WTC11 (cell line): Measurements from ENCODE around the gene DLGAP3. TPM values are rescaled to one million over a fixed set of nuclear protein-coding genes. Genes with fewer than 3 reads are reported as not detected.

Source experiments
- ATAC-seq: fragments of 200-7000 bp; cut with Tn5 transposase; 2 replicates; pipeline ENCODE4 v1.10.0; 2021; ENCODE audit warnings: mild to moderate bottlenecking, moderate library complexity
- CTCF ChIA-PET: fragments of 300-600 bp; sonication (Branson Sonifier 250); formaldehyde crosslinking; loops from one replicate; lab custom pipeline; 2021; ENCODE audit warnings: antibody characterized with exemption; lab: Charles Lee
- POLR2A ChIA-PET: fragments of 350-600 bp; sonication (Branson Sonifier 250); formaldehyde crosslinking; loops from one replicate; lab custom pipeline; 2021; ENCODE audit warnings: antibody characterized with exemption; lab: Charles Lee
- DNase-seq: peaks from one replicate; pipeline ENCODE4 v3.0.0; 2021; ENCODE audit warnings: low spot score
- H3K27ac Mint-ChIP-seq: 2 replicates; pipeline ENCODE4 v1.8.0; 2021; ENCODE audit warnings: mixed read lengths
- H3K27me3 Mint-ChIP-seq: 2 replicates; pipeline ENCODE4 v1.8.0; 2021; ENCODE audit warnings: low read depth, mild to moderate bottlenecking, moderate library complexity, mixed read lengths
- H3K36me3 Mint-ChIP-seq: 2 replicates; pipeline ENCODE4 v1.8.0; 2021; ENCODE audit warnings: mixed read lengths
- H3K4me1 Mint-ChIP-seq: 2 replicates; pipeline ENCODE4 v1.8.0; 2022; ENCODE audit warnings: mixed read lengths
- H3K4me3 Mint-ChIP-seq: 2 replicates; pipeline ENCODE4 v1.8.0; 2021; ENCODE audit warnings: mild to moderate bottlenecking, moderate library complexity, mixed read lengths
- H3K9me3 Mint-ChIP-seq: 2 replicates; pipeline ENCODE4 v1.8.0; 2021; ENCODE audit warnings: mixed read lengths
- ATF1 ChIP-seq: sonication (generic); formaldehyde crosslinking; IDR thresholded peaks from 2 replicates; pipeline ENCODE4 v1.8.1; 2023; ENCODE audit warnings: mild to moderate bottlenecking, moderate library complexity, missing genetic modification reagents
- CREM ChIP-seq: sonication (generic); formaldehyde crosslinking; IDR thresholded peaks from 2 replicates; pipeline ENCODE4 v1.8.1; 2022; ENCODE audit warnings: mild to moderate bottlenecking, missing genetic modification reagents, moderate library complexity
- ESRRA ChIP-seq: sonication (generic); formaldehyde crosslinking; IDR thresholded peaks from 2 replicates; pipeline ENCODE4 v1.8.1; 2022; ENCODE audit warnings: mild to moderate bottlenecking, missing genetic modification reagents, borderline replicate concordance
- FOXJ3 ChIP-seq: sonication (generic); formaldehyde crosslinking; IDR thresholded peaks from 2 replicates; pipeline ENCODE4 v1.9.0; 2021; ENCODE audit warnings: missing genetic modification reagents, mild to moderate bottlenecking, borderline replicate concordance
- HMGA2 ChIP-seq: fragments of 250-450 bp; sonication (Bioruptor Pico); IDR thresholded peaks from 2 replicates; pipeline ENCODE4 v1.4.0; 2021; ENCODE audit warnings: mild to moderate bottlenecking, moderate library complexity
- JUN ChIP-seq: sonication (generic); formaldehyde crosslinking; IDR thresholded peaks from 2 replicates; pipeline ENCODE4 v1.8.0; 2023; ENCODE audit warnings: mild to moderate bottlenecking, missing genetic modification reagents
- MXD4 ChIP-seq: fragments of 250-450 bp; sonication (Bioruptor Pico); IDR thresholded peaks from 2 replicates; pipeline ENCODE4 v1.8.0; 2021; ENCODE audit warnings: mild to moderate bottlenecking, moderate library complexity, borderline replicate concordance
- NFYB ChIP-seq: sonication (generic); formaldehyde crosslinking; conservative IDR thresholded peaks from 2 replicates; pipeline ENCODE4 v1.8.0; 2022; ENCODE audit warnings: low read depth, missing genetic modification reagents
- RORB ChIP-seq: fragments of 250-450 bp; sonication (Bioruptor Pico); IDR thresholded peaks from 2 replicates; pipeline ENCODE4 v1.9.0; 2021; ENCODE audit warnings: mild to moderate bottlenecking
- TEAD1 ChIP-seq: sonication (generic); formaldehyde crosslinking; IDR thresholded peaks from 2 replicates; pipeline ENCODE4 v1.8.0; 2022; ENCODE audit warnings: mild to moderate bottlenecking, missing genetic modification reagents
- ZBTB21 ChIP-seq: sonication (generic); formaldehyde crosslinking; IDR thresholded peaks from 2 replicates; pipeline ENCODE4 v1.8.1; 2023; ENCODE audit warnings: mild to moderate bottlenecking, missing genetic modification reagents, borderline replicate concordance
- ZNF138 ChIP-seq: sonication (generic); formaldehyde crosslinking; conservative IDR thresholded peaks from 2 replicates; pipeline ENCODE4 v1.8.1; 2022; ENCODE audit warnings: mild to moderate bottlenecking, moderate library complexity, missing genetic modification reagents
- ZNF232 ChIP-seq: sonication (generic); formaldehyde crosslinking; IDR thresholded peaks from 2 replicates; pipeline ENCODE4 v1.8.0; 2022; ENCODE audit warnings: mild to moderate bottlenecking, missing genetic modification reagents
- ZNF317 ChIP-seq: sonication (generic); formaldehyde crosslinking; IDR thresholded peaks from 2 replicates; pipeline ENCODE4 v1.8.1; 2023; ENCODE audit warnings: low read depth, mild to moderate bottlenecking, moderate library complexity, missing genetic modification reagents, borderline replicate concordance
- total RNA-seq: library from RNA; stranded (reverse); gene quantifications from 3 replicates; pipeline ENCODE4 v1.2.3, GENCODE V29; 2021
- TF ChIP-seq, protein P1 (sequence below): sonication (generic); formaldehyde crosslinking; IDR thresholded peaks from 2 replicates; pipeline ENCODE4 v1.8.0; 2022; ENCODE audit warnings: mild to moderate bottlenecking, missing genetic modification reagents
- TF ChIP-seq, protein P2 (sequence below): sonication (generic); formaldehyde crosslinking; IDR thresholded peaks from 2 replicates; pipeline ENCODE4 v1.8.1; 2023; ENCODE audit warnings: mild to moderate bottlenecking, missing genetic modification reagents, moderate library complexity
- TF ChIP-seq, protein P3 (sequence below): sonication (generic); formaldehyde crosslinking; IDR thresholded peaks from 2 replicates; pipeline ENCODE4 v1.8.0; 2022; ENCODE audit warnings: mild to moderate bottlenecking, missing genetic modification reagents
- TF ChIP-seq, protein P4 (sequence below): sonication (generic); formaldehyde crosslinking; IDR thresholded peaks from 2 replicates; pipeline ENCODE4 v1.8.1; 2022; ENCODE audit warnings: low read depth, missing genetic modification reagents, borderline replicate concordance
- TF ChIP-seq, protein P5 (sequence below): sonication (generic); formaldehyde crosslinking; IDR thresholded peaks from 2 replicates; pipeline ENCODE4 v1.8.1; 2022; ENCODE audit warnings: mild to moderate bottlenecking, moderate library complexity, missing genetic modification reagents
- TF ChIP-seq, protein P6 (sequence below): sonication (generic); formaldehyde crosslinking; IDR thresholded peaks from 2 replicates; pipeline ENCODE4 v1.8.1; 2023; ENCODE audit warnings: mild to moderate bottlenecking, missing genetic modification reagents
- TF ChIP-seq, protein P7 (sequence below): fragments of 250-450 bp; sonication (Bioruptor Pico); IDR thresholded peaks from 2 replicates; pipeline ENCODE4 v1.9.0; 2021; ENCODE audit warnings: mild to moderate bottlenecking
- TF ChIP-seq, protein P8 (sequence below): sonication (generic); formaldehyde crosslinking; IDR thresholded peaks from 2 replicates; pipeline ENCODE4 v1.8.0; 2023; ENCODE audit warnings: missing genetic modification reagents, mild to moderate bottlenecking, borderline replicate concordance

The DLGAP3 gene
- total RNA-seq, 1 experiment from 2014 or later = 11.3 TPM

DNA sequence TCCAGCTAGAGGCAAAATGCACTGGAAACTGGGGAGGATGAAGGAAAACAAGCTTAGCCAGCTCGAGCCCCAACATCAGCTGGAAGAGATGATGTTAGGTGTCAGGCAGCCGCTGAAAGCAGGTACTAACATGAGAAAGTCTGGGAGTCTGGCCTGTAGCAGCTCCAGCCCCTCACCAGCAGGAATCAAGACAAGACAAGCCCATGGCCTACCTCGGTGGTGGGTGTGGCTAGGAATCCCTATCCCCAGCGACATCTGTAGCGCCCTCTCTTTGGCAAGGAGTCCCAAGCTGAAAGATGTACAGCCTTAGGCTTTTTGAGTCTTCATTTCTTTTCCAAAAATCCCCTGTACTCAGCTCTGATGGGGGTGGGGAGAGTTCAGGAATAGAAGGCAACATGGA lies 2.6 kb downstream of the DLGAP3 start:
- ATAC-seq (peak; percentile 7; the same call in 1 of the 2 replicates), DNase-seq (peak; percentile 36)
- H3K4me1 Mint-ChIP-seq = peaks cover 38% of the 10 kb centered on the region
- no peak for TF ChIP-seq ZBTB21
- TF ChIP-seq NFYB (CRISPR knock-in tag) = no peak
- TF ChIP-seq MXD4 (CRISPR knock-in tag) = no peak
- TF ChIP-seq JUN (CRISPR knock-in tag) = no peak
- TF ChIP-seq FOXJ3 = no peak
- no peak for TF ChIP-seq TEAD1 (CRISPR knock-in tag)
- no peak for TF ChIP-seq ATF1 (CRISPR knock-in tag)
- no peak for TF ChIP-seq ZNF317 (CRISPR knock-in tag)
- TF ChIP-seq, protein P1, sequence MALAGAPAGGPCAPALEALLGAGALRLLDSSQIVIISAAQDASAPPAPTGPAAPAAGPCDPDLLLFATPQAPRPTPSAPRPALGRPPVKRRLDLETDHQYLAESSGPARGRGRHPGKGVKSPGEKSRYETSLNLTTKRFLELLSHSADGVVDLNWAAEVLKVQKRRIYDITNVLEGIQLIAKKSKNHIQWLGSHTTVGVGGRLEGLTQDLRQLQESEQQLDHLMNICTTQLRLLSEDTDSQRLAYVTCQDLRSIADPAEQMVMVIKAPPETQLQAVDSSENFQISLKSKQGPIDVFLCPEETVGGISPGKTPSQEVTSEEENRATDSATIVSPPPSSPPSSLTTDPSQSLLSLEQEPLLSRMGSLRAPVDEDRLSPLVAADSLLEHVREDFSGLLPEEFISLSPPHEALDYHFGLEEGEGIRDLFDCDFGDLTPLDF (CRISPR knock-in tag) = no peak
- TF ChIP-seq ZNF232 = no peak
- TF ChIP-seq, protein P2, sequence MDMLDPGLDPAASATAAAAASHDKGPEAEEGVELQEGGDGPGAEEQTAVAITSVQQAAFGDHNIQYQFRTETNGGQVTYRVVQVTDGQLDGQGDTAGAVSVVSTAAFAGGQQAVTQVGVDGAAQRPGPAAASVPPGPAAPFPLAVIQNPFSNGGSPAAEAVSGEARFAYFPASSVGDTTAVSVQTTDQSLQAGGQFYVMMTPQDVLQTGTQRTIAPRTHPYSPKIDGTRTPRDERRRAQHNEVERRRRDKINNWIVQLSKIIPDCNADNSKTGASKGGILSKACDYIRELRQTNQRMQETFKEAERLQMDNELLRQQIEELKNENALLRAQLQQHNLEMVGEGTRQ (CRISPR knock-in tag) = no peak
- ChIA-PET POLR2A (no interaction called here), CTCF (interaction anchor here (1.0 to 1.8 kb wide), 4 partner anchors 41 to 74 kb away, joined by 4 to 6 read pairs (median 4); partner anchors contain the start of gene TMEM35B)
- no peaks in the 10 kb centered on the region for H3K9me3 Mint-ChIP-seq
- H3K4me3 Mint-ChIP-seq = no peak overlapping the region
- H3K27me3 Mint-ChIP-seq = peaks cover 53% of the 10 kb centered on the region
- H3K27ac Mint-ChIP-seq = no peak overlapping the region
- H3K36me3 Mint-ChIP-seq = no peaks in the 10 kb centered on the region

DNA sequence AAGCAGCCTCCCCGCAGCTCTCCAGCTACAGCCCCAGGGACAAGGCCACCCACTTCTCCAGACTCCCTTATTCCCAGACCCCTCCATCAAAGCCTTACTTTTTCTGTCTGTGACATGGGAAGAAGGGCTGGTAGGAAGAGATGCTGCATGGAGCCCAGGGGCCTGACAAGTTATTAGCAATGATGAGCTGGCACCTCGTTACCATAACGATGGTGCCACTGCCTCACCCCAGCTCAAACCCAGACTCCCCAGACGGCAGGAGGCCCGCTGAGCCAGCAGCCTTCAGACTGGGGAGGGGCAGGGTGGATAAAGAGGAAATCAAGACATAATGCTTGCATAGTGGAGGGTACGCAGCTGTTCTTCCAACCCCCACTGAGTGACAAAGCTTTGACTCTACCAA lies 3.3 kb downstream of the DLGAP3 start:
- DNase-seq (no peak), ATAC-seq (no peak)
- Mint-ChIP-seq H3K9me3 (no peaks in the 10 kb centered on the region), H3K36me3 (no peaks in the 10 kb centered on the region), H3K4me1 (peaks cover 42% of the 10 kb centered on the region), H3K27me3 (peaks cover 46% of the 10 kb centered on the region), H3K27ac (no peak overlapping the region), H3K4me3 (no peak overlapping the region)
- POLR2A ChIA-PET = no interaction called here
- CTCF ChIA-PET = interaction anchor here (0.8 to 1.8 kb wide), 4 partner anchors 40 to 73 kb away, joined by 3 to 6 read pairs (median 4); partner anchors contain the start of gene SMIM12
- TF ChIP-seq ATF1 (CRISPR knock-in tag) = no peak
- TF ChIP-seq RORB (CRISPR knock-in tag) = no peak
- TF ChIP-seq, protein P3, sequence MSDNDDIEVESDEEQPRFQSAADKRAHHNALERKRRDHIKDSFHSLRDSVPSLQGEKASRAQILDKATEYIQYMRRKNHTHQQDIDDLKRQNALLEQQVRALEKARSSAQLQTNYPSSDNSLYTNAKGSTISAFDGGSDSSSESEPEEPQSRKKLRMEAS (CRISPR knock-in tag) = no peak
- TF ChIP-seq, protein P4, sequence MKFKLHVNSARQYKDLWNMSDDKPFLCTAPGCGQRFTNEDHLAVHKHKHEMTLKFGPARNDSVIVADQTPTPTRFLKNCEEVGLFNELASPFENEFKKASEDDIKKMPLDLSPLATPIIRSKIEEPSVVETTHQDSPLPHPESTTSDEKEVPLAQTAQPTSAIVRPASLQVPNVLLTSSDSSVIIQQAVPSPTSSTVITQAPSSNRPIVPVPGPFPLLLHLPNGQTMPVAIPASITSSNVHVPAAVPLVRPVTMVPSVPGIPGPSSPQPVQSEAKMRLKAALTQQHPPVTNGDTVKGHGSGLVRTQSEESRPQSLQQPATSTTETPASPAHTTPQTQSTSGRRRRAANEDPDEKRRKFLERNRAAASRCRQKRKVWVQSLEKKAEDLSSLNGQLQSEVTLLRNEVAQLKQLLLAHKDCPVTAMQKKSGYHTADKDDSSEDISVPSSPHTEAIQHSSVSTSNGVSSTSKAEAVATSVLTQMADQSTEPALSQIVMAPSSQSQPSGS (CRISPR knock-in tag) = no peak
- no peak for TF ChIP-seq CREM (CRISPR knock-in tag)
- TF ChIP-seq ESRRA (CRISPR knock-in tag) = no peak
- TF ChIP-seq, protein P5, sequence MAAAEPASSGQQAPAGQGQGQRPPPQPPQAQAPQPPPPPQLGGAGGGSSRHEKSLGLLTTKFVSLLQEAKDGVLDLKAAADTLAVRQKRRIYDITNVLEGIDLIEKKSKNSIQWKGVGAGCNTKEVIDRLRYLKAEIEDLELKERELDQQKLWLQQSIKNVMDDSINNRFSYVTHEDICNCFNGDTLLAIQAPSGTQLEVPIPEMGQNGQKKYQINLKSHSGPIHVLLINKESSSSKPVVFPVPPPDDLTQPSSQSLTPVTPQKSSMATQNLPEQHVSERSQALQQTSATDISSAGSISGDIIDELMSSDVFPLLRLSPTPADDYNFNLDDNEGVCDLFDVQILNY (CRISPR knock-in tag) = no peak
- no peak for TF ChIP-seq HMGA2 (CRISPR knock-in tag)
- TF ChIP-seq, protein P6, sequence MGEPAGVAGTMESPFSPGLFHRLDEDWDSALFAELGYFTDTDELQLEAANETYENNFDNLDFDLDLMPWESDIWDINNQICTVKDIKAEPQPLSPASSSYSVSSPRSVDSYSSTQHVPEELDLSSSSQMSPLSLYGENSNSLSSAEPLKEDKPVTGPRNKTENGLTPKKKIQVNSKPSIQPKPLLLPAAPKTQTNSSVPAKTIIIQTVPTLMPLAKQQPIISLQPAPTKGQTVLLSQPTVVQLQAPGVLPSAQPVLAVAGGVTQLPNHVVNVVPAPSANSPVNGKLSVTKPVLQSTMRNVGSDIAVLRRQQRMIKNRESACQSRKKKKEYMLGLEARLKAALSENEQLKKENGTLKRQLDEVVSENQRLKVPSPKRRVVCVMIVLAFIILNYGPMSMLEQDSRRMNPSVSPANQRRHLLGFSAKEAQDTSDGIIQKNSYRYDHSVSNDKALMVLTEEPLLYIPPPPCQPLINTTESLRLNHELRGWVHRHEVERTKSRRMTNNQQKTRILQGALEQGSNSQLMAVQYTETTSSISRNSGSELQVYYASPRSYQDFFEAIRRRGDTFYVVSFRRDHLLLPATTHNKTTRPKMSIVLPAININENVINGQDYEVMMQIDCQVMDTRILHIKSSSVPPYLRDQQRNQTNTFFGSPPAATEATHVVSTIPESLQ (CRISPR knock-in tag) = no peak
- TF ChIP-seq ZNF138 = no peak
- TF ChIP-seq, protein P7, sequence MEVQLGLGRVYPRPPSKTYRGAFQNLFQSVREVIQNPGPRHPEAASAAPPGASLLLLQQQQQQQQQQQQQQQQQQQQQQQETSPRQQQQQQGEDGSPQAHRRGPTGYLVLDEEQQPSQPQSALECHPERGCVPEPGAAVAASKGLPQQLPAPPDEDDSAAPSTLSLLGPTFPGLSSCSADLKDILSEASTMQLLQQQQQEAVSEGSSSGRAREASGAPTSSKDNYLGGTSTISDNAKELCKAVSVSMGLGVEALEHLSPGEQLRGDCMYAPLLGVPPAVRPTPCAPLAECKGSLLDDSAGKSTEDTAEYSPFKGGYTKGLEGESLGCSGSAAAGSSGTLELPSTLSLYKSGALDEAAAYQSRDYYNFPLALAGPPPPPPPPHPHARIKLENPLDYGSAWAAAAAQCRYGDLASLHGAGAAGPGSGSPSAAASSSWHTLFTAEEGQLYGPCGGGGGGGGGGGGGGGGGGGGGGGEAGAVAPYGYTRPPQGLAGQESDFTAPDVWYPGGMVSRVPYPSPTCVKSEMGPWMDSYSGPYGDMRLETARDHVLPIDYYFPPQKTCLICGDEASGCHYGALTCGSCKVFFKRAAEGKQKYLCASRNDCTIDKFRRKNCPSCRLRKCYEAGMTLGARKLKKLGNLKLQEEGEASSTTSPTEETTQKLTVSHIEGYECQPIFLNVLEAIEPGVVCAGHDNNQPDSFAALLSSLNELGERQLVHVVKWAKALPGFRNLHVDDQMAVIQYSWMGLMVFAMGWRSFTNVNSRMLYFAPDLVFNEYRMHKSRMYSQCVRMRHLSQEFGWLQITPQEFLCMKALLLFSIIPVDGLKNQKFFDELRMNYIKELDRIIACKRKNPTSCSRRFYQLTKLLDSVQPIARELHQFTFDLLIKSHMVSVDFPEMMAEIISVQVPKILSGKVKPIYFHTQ (CRISPR knock-in tag) = no peak
- TF ChIP-seq, protein P8, sequence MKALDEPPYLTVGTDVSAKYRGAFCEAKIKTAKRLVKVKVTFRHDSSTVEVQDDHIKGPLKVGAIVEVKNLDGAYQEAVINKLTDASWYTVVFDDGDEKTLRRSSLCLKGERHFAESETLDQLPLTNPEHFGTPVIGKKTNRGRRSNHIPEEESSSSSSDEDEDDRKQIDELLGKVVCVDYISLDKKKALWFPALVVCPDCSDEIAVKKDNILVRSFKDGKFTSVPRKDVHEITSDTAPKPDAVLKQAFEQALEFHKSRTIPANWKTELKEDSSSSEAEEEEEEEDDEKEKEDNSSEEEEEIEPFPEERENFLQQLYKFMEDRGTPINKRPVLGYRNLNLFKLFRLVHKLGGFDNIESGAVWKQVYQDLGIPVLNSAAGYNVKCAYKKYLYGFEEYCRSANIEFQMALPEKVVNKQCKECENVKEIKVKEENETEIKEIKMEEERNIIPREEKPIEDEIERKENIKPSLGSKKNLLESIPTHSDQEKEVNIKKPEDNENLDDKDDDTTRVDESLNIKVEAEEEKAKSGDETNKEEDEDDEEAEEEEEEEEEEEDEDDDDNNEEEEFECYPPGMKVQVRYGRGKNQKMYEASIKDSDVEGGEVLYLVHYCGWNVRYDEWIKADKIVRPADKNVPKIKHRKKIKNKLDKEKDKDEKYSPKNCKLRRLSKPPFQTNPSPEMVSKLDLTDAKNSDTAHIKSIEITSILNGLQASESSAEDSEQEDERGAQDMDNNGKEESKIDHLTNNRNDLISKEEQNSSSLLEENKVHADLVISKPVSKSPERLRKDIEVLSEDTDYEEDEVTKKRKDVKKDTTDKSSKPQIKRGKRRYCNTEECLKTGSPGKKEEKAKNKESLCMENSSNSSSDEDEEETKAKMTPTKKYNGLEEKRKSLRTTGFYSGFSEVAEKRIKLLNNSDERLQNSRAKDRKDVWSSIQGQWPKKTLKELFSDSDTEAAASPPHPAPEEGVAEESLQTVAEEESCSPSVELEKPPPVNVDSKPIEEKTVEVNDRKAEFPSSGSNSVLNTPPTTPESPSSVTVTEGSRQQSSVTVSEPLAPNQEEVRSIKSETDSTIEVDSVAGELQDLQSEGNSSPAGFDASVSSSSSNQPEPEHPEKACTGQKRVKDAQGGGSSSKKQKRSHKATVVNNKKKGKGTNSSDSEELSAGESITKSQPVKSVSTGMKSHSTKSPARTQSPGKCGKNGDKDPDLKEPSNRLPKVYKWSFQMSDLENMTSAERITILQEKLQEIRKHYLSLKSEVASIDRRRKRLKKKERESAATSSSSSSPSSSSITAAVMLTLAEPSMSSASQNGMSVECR = no peak
